ENCODE results near the gene MCF2L. TPM values are rescaled to one million over a fixed set of nuclear protein-coding genes. Genes with fewer than 3 reads are reported as not detected.

Gene MCF2L
- total RNA-seq, 1 donor, result 8.0 TPM

GRCh38 chr13:113058988-113059850 lies 90.2 kb downstream of the MCF2L start:
- DNase-seq (ENCODE audit: low read depth), result no peak
- no peak overlapping the region for H3K4me3 ChIP-seq (ENCODE audit: low read depth, low read length)
- TF ChIP-seq CTCF (IDR thresholded peaks at IDR 0.05; ENCODE audit: insufficient read depth, low read length), result no peak

GRCh38 chr13:113059891-113060290 lies 90.9 kb downstream of the MCF2L start:
- DNase-seq (ENCODE audit: low read depth), result no peak
- H3K4me3 ChIP-seq (ENCODE audit: low read depth, low read length), result no peak overlapping the region
- no peak for TF ChIP-seq CTCF (IDR thresholded peaks at IDR 0.05; ENCODE audit: insufficient read depth, low read length)

- no peak overlapping the region for H3K4me3 ChIP-seq (ENCODE audit: low read depth, low read length)
- TF ChIP-seq CTCF (IDR thresholded peaks at IDR 0.05; ENCODE audit: insufficient read depth, low read length), result no peak
- DNase-seq (ENCODE audit: low read depth), result no peak
Measured at GRCh38 chr13:113060557-113061270, 91.7 kb downstream of the MCF2L start.

GRCh38 chr13:113061271-113061625 lies 92.2 kb downstream of the MCF2L start:
- TF ChIP-seq CTCF (IDR thresholded peaks at IDR 0.05; ENCODE audit: insufficient read depth, low read length), result no peak
- DNase-seq (ENCODE audit: low read depth), result no peak

GRCh38 chr13:113061796-113062425 lies 92.9 kb downstream of the MCF2L start:
- TF ChIP-seq CTCF (IDR thresholded peaks at IDR 0.05; ENCODE audit: insufficient read depth, low read length), result no peak
- no peak overlapping the region for H3K4me3 ChIP-seq (ENCODE audit: low read depth, low read length)
- no peak for DNase-seq (ENCODE audit: low read depth)

More at GRCh38 chr13:113061271-113061625, 92.2 kb downstream of the MCF2L start:
- no peak overlapping the region for H3K4me3 ChIP-seq (ENCODE audit: low read depth, low read length)

GRCh38 chr13:113062691-113063090 lies 93.7 kb downstream of the MCF2L start:
- H3K4me3 ChIP-seq (ENCODE audit: low read depth, low read length), result no peak overlapping the region
- no peak for TF ChIP-seq CTCF (IDR thresholded peaks at IDR 0.05; ENCODE audit: insufficient read depth, low read length)
- DNase-seq (ENCODE audit: low read depth), result no peak
